Mucosa of rectum (tissue), 2 donors: ENCODE measurements around the gene GNG2.
A peak's percentile ranks its signal among the peaks of the same experiment; 100 is the strongest.

Source experiments
- H3K27ac ChIP-seq, 2 donors: one replicate each; pipeline ENCODE4 v1.7.0; 2013; ENCODE audit warnings: inconsistent platforms in 2 of 2, low read depth in 2 of 2, low read length in 2 of 2
- H3K27me3 ChIP-seq, 2 donors: one replicate each; pipeline ENCODE4 v1.7.0; 2013; ENCODE audit warnings: low read length in 2 of 2; ENCODE audit not compliant: control insufficient read depth in 2 of 2, insufficient read depth in 2 of 2
- H3K36me3 ChIP-seq, 2 donors: one replicate each; pipeline ENCODE4 v1.7.0; 2013; ENCODE audit warnings: low read length in 2 of 2; ENCODE audit not compliant: control insufficient read depth in 2 of 2, insufficient read depth in 2 of 2
- H3K4me1 ChIP-seq, 2 donors: one replicate each; pipeline ENCODE4 v1.7.0; 2013; ENCODE audit warnings: low read length in 2 of 2, mild to moderate bottlenecking in 1 of 2; ENCODE audit not compliant: control insufficient read depth in 2 of 2, insufficient read depth in 2 of 2
- H3K4me3 ChIP-seq, 2 donors: one replicate each; pipeline ENCODE4 v1.7.0; 2013; ENCODE audit warnings: low read length in 2 of 2
- H3K9ac ChIP-seq, 2 donors: one replicate each; pipeline ENCODE4 v1.7.0; 2013; ENCODE audit warnings: low read length in 2 of 2, low read depth in 1 of 2, mild to moderate bottlenecking in 1 of 2
- H3K9me3 ChIP-seq, 2 donors: one replicate each; pipeline ENCODE4 v1.7.0; 2013; ENCODE audit warnings: low read length in 2 of 2; ENCODE audit not compliant: control insufficient read depth in 2 of 2
- donor health status: healthy.
- donor health status: Normal muscosa, but diverticular disease.

The GNG2 gene

GRCh38 chr14:51852541-51852940, 7.9 kb upstream of the GNG2 start:
- Histone ChIP-seq H3K9me3 (no peaks in the 10 kb centered on the region), H3K9ac (no peak overlapping the region), H3K36me3 (no peaks in the 10 kb centered on the region), H3K27ac (no peak overlapping the region), H3K4me3 (no peak overlapping the region), H3K4me1 (no peaks in the 10 kb centered on the region), H3K27me3 (no peaks in the 10 kb centered on the region)

- no peaks in the 10 kb centered on the region for H3K27me3 ChIP-seq
- peaks cover 0 to 7% of the 10 kb centered on the region in 2 donors for H3K4me1 ChIP-seq
- no peaks in the 10 kb centered on the region for H3K36me3 ChIP-seq
- H3K27ac ChIP-seq = no peak overlapping the region
- no peak overlapping the region for H3K4me3 ChIP-seq
- no peaks in the 10 kb centered on the region for H3K9me3 ChIP-seq
- no peak overlapping the region for H3K9ac ChIP-seq
Measured at GRCh38 chr14:51855234-51855633, 5.2 kb upstream of the GNG2 start.

- no peak overlapping the region for H3K27ac ChIP-seq
- H3K4me1 ChIP-seq = peaks cover 4 to 14% of the 10 kb centered on the region in 2 donors
- no peaks in the 10 kb centered on the region for H3K27me3 ChIP-seq
- no peaks in the 10 kb centered on the region for H3K9me3 ChIP-seq
- H3K9ac ChIP-seq = no peak overlapping the region
- H3K4me3 ChIP-seq = no peak overlapping the region
- H3K36me3 ChIP-seq = no peaks in the 10 kb centered on the region
Measured at GRCh38 chr14:51856792-51857296, 3.6 kb upstream of the GNG2 start.

- Histone ChIP-seq H3K36me3 (no peaks in the 10 kb centered on the region), H3K27me3 (no peaks in the 10 kb centered on the region), H3K9ac (no peak overlapping the region), H3K9me3 (no peaks in the 10 kb centered on the region), H3K4me3 (no peak overlapping the region), H3K27ac (no peak overlapping the region), H3K4me1 (peaks cover 4 to 14% of the 10 kb centered on the region in 2 donors)
Measured at GRCh38 chr14:51859131-51859530, 1.3 kb upstream of the GNG2 start.

GRCh38 chr14:51860825-51861499, 550 bp downstream of the GNG2 start:
- Histone ChIP-seq H3K36me3 (no peaks in the 10 kb centered on the region), H3K9me3 (no peaks in the 10 kb centered on the region), H3K4me1 (peaks cover 4 to 14% of the 10 kb centered on the region in 2 donors), H3K27me3 (no peaks in the 10 kb centered on the region), H3K9ac (peak overlapping the region; percentile 67 to 78), H3K27ac (peak overlapping the region; percentile 65 to 72), H3K4me3 (peak overlapping the region; percentile 51 to 75)

GRCh38 chr14:51862176-51862796, 1.9 kb downstream of the GNG2 start:
- Histone ChIP-seq H3K36me3 (no peaks in the 10 kb centered on the region), H3K9ac (peak overlapping the region in 1 of 2 donors; percentile 41), H3K4me1 (peaks cover 4 to 14% of the 10 kb centered on the region in 2 donors), H3K4me3 (peak overlapping the region; percentile 31 to 75), H3K27me3 (no peaks in the 10 kb centered on the region), H3K9me3 (no peaks in the 10 kb centered on the region), H3K27ac (peak overlapping the region in 1 of 2 donors; percentile 5)

GRCh38 chr14:51862860-51863259, 2.4 kb downstream of the GNG2 start:
- H3K27me3 ChIP-seq = no peaks in the 10 kb centered on the region
- H3K9me3 ChIP-seq = no peaks in the 10 kb centered on the region
- no peaks in the 10 kb centered on the region for H3K36me3 ChIP-seq
- peaks cover 4 to 14% of the 10 kb centered on the region in 2 donors for H3K4me1 ChIP-seq
- peak overlapping the region in 1 of 2 donors; percentile 75 for H3K4me3 ChIP-seq
- H3K9ac ChIP-seq = no peak overlapping the region
- peak overlapping the region in 1 of 2 donors; percentile 5 for H3K27ac ChIP-seq

- Histone ChIP-seq H3K27ac (no peak overlapping the region), H3K4me1 (peaks cover 0 to 2% of the 10 kb centered on the region in 2 donors), H3K4me3 (no peak overlapping the region)
Measured at GRCh38 chr14:51865953-51866747, 5.7 kb downstream of the GNG2 start.

GRCh38 chr14:51867741-51868140, 7.3 kb downstream of the GNG2 start:
- Histone ChIP-seq H3K9ac (no peak overlapping the region), H3K36me3 (no peaks in the 10 kb centered on the region), H3K27me3 (no peaks in the 10 kb centered on the region), H3K4me3 (no peak overlapping the region), H3K9me3 (no peaks in the 10 kb centered on the region), H3K27ac (no peak overlapping the region), H3K4me1 (peaks cover 0 to 2% of the 10 kb centered on the region in 2 donors)

More at GRCh38 chr14:51865953-51866747, 5.7 kb downstream of the GNG2 start:
- Histone ChIP-seq H3K36me3 (no peaks in the 10 kb centered on the region), H3K9me3 (no peaks in the 10 kb centered on the region), H3K9ac (no peak overlapping the region), H3K27me3 (no peaks in the 10 kb centered on the region)

- Histone ChIP-seq H3K27ac (no peak overlapping the region), H3K9me3 (no peaks in the 10 kb centered on the region), H3K36me3 (no peaks in the 10 kb centered on the region), H3K9ac (no peak overlapping the region), H3K27me3 (no peaks in the 10 kb centered on the region), H3K4me3 (no peak overlapping the region), H3K4me1 (peaks cover 0 to 7% of the 10 kb centered on the region in 2 donors)
Measured at GRCh38 chr14:51868405-51868804, 8.0 kb downstream of the GNG2 start.
